Measurements from ENCODE around the gene SLC33A1.
A peak's percentile ranks its signal among the peaks of the same experiment; 100 is the strongest.
"Not testable (repeated sequence)": the region's sequence is repeated elsewhere in the genome, so short reads cannot be mapped to it uniquely, and the experiment has no call there.

Gene SLC33A1

DNA sequence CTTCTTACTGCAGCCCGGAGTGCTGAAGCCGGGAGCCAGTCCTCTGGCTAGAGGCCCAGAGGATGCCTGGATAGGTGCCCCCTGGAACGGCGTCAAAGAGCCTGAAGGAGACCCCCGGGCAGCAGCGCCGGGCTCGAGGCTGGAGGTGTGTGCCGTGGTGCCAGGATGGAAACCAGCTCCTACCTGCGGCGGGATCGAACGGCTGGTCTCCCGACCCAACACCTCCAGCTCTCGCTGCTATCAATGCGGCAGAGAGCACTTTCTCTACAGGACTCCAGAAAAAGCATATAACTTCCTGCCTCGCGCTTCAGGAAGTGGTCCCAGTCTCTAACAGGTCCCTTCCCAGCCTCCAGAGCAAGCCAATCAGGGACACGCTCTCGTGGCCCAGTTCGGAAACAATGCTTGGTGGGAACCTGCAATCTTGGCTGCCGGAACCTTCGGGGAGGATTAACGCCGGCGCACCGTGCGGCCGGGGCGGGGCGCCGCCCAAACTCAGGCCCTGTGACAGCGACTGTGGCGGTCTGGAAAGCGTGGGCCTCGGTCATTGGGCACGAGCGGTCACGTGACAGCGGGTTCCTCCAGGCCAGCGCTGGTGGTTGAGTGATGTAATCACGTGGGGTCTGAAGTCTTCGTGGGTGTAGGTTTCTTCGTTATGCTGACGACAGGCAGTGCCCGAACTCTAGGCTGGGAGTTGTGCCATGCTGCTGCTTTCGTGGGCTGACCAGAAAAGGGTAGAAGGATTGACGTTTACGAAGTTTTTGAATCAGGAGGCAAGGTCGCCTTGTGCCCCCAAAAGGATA, at the start of gene SLC33A1:
SLC33A1 (minus strand) TSS at position 287 of the 800 bp plus-strand sequence. CDS start 430 bp downstream, outside the sequence.
- DNase-seq: peak; percentile 98 to 99

DNA sequence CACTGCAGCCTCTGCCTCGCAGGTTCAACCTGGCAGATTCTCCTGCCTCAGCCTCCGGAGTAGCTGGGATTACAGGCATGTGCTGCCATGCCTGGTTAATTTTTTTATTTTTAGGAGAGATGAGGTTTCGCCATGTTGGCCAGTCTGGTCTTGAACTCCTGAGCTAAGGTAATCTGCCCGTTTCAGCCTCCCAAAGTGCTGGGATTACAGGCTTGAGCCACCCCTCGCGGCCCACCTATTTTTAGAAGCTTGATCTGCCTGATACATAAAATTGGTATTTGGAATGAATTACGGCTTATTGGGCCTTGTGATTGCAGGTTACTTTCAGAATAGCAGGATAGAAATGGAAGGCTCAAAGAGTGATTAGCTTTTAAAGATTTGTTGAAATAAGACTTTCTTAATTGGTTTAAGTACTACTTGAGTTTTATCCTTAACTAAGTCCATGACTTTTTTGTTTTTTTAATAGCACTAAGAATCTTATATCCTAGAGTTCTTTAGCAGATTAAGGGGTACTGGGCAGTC, 41.2 kb upstream of the SLC33A1 start:
- no peak for DNase-seq

DNA sequence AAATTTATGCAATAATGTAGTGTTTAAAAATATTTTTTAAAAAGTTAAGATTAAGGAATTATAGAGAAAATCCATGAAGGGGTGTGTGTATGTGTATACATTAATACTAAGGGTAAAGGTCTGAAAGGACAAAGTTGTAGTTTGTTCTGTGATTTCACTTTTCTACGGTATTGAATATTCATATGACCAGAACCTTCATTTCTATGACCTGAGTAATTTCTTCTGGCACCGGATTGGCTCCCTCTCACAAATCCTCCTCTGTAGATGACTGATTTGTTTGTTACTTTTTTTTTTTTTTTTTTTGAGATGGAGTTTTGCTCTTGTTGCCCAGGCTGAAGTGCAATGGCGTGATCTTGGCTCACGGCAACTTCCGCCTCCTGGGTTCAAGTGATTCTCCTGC, 37.1 kb upstream of the SLC33A1 start:
- no peak for DNase-seq

DNA sequence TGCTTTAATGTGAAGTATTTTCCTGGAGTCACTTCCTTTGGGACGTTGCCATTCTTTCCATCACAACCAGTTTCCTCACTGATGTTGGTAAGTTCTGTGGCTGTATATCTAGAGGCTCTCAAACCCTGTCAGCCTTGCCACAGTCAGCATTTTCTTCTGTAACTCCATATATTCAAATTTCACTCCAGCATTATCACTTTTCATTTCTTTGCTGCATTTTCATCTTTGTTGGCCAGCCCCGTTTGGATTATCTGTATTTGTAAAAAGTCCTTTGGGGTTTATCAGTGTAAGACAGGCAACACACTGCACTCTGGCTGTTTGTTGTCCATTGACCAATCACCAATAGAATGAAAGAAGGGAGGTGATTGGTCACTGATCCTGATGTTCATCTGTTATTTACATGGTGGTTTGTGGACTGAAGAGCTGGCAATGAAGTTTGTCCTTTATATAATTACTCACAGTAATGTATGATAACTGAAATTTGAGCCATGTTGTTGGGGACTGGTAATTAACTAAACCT, 36.5 kb upstream of the SLC33A1 start:
- no peak for DNase-seq

DNA sequence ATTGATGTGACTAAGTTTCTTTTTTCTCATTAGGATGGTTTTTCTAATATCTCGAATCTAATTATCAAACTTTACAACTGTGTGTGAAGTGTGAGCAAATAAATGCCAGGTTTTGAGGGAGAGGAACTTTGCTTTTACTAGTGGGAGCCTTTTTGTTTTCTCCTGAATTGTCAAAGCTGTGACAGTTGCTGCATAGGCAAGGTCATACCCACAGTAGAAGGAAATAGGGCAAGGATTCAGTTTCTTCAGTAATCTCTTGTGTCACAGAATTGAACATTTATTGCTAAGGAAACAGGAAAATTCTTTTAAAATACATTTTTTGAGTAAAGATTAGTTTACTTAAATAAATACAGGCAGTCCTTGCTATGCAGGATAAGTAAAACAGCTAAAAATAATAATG, 35.7 kb upstream of the SLC33A1 start:
- no peak for DNase-seq

DNA sequence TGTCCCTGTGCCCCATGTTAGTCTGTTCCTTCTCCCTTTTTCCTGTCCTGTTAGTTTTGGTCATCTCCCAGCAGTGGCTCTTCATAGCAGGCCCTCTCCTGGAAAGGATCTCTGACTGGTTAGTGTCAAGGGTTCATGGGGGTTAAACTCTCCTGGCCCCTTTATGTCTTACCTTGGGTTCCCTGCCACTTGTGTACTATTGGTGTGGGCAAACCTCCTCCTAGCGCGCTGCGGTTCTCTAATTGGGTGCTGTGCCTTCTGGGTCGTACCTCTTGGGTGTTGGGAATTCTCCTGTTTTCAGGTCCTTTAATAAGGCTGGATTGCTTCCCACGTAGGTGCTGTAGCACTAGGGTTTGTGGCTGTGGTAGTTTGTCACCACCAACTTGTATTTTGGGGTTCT, 35.0 kb upstream of the SLC33A1 start:
- no peak for DNase-seq

DNA sequence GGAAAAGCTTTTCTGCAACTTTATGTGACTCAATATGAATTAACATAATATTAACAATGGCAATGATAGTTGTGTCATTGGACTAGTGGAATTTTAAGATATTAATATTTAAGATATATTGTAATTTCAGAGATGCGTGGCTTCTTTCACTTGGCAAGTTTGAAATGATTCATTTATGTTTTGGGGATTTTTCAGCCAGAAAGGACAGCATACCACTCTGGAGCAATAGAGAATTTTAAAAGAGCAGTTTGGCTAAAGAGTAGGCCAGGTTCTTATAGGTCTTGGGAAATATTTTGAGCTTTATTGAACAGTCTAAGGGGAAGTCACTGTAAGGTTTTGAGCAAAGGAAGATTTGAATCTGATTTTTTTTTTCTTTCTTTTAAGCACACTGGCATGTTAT, 32.7 kb upstream of the SLC33A1 start:
- no peak for DNase-seq

DNA sequence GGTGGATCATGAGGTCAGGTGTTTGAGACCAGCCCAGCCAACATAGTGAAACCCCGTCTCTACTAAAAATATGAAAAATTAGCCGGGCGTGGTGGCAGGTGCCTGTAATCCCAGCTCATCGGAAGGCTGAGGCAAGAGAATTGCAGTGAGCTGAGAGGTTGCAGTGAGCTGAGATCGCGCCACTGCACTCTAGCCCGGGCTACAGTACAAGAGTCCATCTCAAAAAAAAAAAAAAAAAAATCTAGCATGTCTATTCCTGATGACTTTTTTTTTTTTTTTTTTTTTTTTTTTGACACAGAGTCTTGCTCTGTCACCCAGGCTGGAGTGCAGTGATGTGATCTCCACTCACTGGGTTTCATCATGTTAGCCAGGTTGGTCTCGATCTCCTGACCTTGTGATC, 32.1 kb upstream of the SLC33A1 start:
- DNase-seq: not testable (repeated sequence)

DNA sequence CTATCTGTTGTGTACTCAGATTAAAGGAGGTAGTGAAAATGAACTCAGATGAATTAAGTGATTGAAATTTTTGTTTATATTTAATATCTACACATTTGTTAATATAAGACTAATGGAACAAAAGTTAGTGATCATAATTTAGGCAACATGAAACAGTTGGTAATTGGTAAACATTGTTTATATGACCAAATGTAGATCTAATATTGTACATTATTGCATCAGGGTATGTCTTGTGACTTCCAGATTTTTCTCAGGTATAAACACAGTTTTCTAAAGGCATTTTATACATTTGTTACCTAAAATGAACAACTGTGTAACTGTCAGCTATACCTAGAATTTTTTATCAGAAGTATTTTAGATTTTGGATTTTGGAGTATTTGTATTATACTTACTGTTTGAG, 31.1 kb upstream of the SLC33A1 start:
- DNase-seq: no peak

DNA sequence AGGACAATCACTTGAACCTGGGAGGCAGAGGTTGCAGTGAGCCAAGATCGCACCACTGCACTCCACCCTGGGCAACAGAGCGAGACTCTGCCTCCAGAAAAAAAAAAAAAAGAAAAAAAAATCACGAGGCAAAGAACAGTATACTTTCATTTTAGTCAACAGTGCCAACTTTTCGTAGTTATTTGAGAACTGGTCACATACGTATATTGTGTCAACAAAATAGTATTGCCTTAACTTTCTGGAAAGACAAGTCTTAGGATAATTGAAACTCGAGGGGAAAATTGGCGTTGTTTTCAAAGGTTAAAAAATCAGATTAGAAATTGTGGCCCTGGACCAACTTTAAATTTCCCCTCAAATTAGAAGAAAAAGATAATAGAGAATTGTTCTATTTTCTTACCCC, 30.1 kb upstream of the SLC33A1 start:
- DNase-seq: no peak

DNA sequence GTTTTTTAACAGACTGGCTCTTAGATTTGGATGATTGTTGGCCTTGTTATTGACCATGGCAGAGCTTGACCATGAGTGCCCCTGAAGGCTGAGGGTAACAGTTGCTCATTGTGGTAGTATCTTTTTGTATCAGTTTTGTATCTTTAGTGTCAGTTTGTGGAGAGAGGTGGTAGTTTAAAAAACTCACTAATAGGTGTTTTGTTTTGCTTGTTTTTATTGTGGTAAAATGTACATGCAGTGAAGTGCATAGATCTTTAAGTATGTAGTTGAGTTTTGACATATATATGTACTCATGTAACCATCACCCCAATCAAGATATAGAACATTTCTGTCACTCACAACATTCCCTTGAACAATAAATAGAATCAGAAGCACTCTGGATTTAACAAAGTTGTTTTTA, 26.1 kb upstream of the SLC33A1 start:
- no peak for DNase-seq

DNA sequence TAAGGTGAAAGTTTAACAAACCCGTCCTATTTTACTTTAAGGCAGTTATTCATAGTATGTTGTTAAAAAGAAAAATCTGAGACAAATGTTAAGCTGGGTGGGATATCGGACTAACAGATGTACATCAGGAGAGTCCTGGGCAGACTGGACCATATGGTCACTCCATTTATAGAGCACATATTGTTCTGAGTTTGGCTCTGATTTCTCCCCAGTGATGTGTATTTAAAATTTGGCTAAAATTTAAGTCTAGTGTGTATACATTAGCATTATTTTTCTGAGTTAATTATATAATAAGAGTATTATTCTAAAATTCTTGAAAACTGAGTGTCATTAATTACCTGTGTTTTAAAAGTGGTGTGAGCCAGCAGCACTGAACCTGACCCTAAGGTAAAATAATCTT, 22.3 kb upstream of the SLC33A1 start:
- DNase-seq: no peak

DNA sequence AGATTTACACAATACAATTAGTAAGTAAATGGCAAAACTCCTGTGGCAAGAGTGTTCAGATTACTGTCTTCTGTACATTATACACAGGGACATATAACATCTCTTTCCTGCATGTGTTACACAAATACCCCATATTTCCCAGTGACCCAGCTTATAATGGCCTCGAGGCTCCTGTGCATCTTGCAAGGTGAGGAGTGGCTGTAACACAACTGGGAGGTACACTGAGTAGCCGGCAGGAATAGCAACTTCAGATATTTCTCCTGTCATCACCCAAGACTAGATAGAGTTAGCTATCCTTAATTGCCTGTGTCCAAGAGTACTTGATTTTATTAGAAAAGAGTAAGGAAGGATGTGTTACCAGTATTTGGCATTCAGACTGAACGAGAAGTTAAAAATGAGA, 21.8 kb upstream of the SLC33A1 start:
- DNase-seq: no peak

DNA sequence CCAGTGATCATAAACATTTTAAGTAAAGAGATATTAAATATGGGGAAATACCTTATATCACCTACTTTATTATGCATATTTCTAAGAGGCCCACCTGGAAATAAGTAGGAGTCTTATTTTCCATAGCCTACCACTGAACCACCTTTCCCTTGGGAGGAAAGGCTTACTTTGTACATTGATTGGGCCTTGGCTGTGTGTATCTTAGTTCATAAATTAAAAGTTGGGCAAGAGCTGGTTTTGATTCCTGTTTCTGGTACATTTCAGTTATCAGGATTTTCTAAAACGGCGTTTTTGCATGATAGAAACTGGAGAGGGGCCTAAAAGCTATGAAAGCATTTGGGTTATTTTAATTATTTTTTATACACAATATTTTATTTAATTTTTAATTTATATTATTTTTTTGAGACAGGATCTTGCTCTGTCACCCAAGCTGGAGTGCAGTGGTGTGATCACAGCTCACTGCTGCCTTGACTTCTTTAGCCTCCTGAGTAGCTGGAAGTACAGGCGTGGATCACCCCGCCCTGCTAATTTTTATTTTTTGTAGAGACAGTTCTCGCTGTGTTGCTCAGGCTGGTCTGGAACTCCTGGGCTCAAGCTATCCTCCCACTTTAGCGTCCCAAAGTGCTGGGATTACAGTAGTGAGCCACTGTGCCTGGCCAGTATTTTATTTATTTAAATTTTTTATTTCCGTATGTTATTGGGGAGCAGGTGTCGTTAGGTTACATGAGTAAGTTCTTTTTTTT, 18.8 kb upstream of the SLC33A1 start:
- no peak for DNase-seq

DNA sequence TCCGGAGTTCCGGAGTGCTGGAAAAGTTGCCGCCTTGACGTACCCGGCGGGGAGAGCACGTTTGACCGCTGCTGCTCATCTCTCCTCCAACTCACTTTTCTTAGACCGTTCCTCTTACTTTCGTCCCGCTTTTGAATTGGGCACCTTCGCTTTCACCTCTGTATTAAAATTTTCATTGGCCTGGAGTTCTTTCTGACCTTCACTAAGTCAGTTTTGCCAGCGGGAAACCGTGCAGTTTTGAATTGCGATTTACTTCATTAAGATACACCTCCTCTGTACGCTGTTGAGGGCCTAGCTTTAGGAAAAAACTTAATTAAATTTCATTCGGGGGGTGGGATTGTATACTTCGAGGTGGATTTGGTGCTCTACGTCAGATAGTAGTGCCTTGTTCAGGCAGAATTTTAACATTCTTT, 17.5 kb upstream of the SLC33A1 start:
- DNase-seq: peak in 1 of 2 donors; percentile 17

DNA sequence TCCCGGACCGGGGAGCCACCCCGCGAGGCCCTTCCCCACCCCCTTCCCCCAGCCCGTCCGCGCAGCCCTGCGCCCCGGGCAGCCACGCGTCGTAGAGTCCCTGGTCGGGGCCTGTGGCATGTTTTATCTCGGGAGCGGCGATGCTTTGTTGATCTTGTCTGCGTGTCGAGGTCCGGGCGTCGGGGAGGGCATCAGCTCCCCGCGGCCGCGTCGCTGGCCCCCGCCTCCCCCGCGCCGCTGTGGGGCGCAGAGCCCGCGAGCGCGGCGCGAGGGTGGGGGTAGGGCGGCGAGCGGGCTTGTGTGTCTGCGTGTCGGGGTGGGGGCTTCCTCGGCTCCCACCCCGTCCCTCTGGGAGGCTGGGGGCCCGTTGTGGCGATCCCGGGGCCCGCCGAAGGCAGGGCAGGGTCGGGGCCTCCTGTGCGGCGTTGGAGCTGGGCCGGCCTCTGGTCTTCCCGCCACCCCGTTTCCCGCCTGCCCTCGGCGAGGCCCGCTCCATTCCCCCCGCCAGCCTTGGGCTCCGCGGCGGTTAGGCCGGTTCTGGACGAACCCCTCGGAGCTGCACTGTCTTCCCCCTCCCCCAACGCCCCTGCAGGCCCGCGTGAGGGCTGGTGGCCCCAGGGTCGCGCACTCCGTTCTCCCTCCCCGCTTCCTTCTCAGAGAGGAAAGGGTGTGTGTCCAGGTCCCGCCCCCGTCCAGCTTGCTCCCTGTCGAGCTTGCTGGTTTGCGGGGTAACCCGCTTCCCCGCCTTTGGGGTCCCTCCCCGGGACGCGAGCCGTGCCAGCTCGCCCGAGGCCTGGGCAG, 16.9 kb upstream of the SLC33A1 start:
- DNase-seq: peak in 1 of 2 donors; percentile 65

DNA sequence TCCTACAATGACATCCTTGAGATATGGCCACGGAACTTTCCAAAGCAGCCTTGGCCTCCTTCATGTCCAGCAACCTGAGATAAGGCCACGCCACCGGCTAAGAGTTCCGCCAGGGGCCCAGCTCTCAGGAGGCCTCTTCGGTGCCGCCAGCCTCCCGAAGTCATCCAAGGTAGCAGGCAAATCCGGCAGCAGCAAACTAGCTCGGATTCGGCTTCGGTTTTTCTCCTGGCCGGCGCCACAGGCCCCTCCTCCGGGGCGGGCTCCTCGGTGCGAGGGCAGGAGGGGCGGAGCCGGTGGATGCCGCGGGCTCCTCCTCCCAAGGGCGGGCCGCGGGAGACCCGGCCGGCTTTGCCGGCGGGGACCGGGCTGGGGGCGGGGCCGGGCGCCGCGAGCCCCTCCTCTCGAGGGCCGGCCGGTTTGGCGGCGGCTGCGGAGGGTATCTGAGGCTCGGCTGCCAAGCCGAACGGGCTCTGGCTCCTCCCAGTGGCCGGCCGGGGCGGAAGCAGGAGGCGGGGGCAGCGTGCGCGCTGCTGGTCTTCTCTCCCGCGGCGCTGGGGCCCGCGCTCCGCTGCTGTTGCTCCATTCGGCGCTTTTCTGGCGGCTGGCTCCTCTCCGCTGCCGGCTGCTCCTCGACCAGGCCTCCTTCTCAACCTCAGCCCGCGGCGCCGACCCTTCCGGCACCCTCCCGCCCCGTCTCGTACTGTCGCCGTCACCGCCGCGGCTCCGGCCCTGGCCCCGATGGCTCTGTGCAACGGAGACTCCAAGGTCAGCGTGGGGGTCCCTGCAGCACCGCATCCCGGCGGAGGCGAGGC, 16.1 kb upstream of the SLC33A1 start, which contains the start of gene GMPS:
GMPS (plus strand) TSS at position 518 of the 812 bp plus-strand sequence; CDS start at position 739, 221 bp downstream.
- DNase-seq: peak; percentile 94

DNA sequence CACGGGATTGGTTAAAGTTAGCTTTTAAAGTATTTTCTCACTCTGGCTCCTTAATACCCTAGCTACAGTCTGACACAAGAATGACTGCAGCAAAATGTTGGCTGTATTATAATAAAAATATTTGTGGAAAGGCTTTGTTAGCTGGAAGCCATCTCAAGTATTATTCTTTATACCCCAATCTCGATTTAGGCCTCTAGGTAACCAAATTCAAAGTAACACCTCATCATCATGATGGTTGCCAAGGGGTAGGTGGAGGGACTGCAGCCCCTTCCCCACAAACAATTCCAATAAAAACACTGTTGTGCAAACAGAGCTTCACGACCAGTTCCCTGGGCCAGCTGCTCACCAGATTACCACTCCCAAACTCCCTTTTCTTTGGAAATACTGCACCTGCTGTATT, 15.5 kb upstream of the SLC33A1 start:
- no peak for DNase-seq

DNA sequence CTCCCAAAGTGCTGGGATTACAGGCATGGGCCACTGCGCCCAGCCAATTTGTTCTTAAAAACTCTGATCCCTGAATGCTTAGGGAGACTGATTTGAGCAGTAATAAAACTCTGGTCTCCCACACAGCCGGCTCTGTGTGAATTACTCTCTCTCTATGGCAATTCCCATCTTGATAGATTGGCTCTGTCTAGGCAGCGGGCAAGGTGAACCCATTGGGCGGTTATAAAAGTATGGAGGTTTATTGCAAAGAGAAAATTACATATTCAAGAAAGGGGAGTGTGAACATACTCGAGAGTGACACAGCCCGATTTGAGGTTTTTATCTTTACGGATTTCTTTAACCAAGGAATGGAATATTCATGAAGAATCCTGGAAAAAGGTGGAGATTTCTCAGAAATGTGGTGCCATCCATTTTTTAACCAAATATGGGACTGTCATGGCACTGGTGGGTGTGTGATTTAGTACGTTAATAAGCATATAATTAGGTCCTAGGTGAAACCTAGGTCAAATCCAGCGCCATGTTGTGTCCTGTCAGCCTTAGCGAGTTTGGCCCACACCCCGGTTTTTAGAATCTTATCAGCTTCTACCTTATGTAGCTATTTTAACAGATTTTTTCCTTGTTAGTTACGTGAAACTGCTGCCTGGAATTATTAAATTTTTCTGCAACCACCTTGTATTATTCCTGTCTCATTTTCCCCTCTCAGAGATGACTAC, 9.0 kb upstream of the SLC33A1 start:
- no peak for DNase-seq

DNA sequence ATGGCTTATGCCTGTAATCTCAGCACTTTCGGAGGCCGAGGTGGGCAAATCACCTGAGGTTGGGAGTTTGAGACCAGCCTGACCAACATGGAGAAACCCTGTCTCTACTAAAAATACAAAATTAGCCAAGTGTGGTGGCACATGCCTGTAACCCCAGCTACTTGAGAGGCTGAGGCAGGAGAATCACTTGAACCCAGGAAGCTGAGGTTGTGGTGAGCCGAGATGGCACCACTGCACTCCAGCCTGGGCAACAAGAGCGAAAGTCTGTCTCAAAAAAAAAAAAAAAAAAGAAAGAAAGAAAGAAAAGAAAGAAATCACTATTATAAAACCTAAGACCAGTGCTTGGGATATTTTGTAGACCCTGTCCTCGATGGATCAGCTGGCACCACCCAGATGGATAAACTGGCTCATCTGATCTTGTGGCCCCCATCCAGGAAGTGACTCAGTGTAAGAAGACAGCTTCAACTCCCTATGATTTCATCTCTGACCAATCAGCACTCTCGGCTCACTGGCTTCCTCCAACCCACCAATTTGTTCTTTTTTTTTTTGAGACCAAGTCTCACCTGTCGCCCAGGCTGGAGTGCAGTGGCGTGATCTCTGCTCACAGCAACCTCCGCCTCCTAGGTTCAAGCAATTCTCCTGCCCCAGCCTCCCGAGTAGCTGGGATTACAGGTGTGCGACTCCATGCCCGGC, 8.2 kb upstream of the SLC33A1 start:
- not testable (repeated sequence) for DNase-seq

Data from hippocampal formation (tissue), 2 donors.